NCI-H2171 treated with DMSO at 0.1 percent for 48 hours (cell line): ENCODE results near the gene GALNT5.
A peak's percentile ranks its signal among the peaks of the same experiment; 100 is the strongest.
"Not testable (repeated sequence)": the region's sequence is repeated elsewhere in the genome, so short reads cannot be mapped to it uniquely, and the experiment has no call there.

ENCODE experiments used
- DNase-seq: peaks from one replicate; lab custom pipeline; 2025; lab: John Stamatoyannopoulos, UW

Gene GALNT5

GRCh38 chr2:157327621-157328500, 70.4 kb downstream of the GALNT5 start:
- peak; percentile 84 for DNase-seq

DNA sequence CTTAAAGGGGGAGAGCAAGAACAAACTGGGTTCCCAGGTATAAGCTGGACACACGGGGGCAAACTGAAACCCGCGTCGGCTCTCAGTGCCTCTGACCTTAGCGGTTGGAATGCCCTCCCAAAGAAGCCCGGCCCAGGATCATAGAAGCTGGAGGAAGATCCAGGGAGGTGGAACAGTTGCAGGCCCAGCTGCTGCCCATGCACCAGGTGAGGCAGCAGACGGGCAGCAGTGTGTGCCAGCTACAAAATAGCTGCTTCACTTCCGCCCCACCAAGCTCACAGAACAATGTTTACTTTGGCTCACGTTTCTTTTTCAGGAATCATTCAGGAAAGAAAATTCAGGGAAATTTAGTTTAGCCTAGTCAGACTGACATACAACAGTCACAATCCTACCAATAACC, 72.0 kb downstream of the GALNT5 start:
- peak; percentile 93 for DNase-seq

GRCh38 chr2:157333304-157334047, 76.0 kb downstream of the GALNT5 start:
- peak; percentile 91 for DNase-seq

DNA sequence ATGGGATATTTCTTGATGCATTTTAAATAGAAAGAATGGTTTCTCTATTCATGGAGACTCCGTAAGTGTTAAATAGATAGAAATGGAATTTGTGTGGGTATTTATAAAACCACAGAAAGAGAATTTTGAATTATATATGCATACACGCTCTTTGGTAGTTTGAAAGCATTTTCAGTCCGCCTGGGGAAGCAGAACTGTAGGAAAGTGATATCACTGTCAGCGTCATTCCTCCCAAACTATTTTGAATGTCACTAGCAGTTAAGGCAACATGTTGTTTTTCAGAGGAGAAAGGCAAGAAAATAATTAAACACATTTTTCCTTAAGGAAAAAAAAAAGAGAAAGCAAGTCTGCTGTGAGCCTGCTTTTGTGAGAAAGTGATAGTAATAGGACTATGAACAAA, 76.8 kb downstream of the GALNT5 start:
- no peak for DNase-seq

GRCh38 chr2:157334797-157335196, 77.3 kb downstream of the GALNT5 start:
- DNase-seq, result no peak

- DNase-seq, result peak; percentile 32
Observed at GRCh38 chr2:157336137-157337010, 78.9 kb downstream of the GALNT5 start.

- peak; percentile 84 for DNase-seq
Observed at GRCh38 chr2:157337978-157338377, 80.5 kb downstream of the GALNT5 start.

DNA sequence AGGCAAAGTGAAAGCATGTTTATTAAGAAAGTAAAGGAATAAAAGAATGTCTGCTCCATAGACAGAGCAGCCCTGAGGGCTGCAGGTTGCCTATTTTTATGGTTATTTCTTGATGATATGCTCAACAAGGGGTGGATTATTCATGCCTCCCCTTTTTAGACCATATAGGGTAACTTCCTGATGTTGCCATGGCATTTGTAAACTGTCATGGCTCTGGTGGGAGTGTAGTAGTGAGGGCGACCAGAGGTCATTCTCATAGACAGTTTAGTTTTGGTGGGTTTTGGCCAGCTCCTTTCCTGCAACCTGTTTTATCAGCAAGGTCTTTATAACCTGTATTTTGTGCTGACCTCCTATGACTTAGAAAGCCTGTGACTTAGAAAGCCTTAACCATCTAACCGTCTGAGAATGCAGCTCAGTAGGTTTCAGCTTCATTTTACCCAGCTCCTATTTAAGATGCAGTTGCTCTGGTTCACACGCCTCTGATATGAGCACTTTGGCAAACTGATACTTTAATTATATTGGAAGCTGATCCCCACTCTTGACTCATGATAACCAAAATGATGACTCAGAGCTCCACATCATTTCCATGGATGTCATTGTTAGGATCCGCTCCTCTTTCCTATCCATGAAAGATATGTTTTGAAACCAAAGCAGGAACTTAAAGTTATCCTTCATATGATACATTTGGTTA, 82.6 kb downstream of the GALNT5 start:
- DNase-seq, result peak; percentile 67

DNA sequence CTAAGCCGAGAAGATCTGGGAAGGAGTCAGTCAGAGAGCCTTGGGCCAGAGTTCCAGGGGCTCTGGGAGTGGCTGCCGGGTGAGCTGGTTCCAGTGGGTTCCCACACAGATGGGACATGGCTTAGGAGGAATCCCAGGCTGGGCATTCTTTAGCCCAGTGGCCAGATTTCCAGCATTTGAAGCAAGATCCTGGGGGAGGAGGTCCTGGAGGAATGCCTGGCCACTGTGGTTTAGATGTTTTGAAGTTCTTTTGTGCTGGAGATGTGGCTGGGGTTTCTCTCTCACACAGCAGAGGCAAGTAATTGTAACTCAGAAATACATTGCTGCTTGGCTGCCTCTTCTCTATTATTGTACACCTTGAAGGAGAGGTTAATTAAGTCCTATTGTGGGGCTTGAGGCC, 83.9 kb downstream of the GALNT5 start:
- DNase-seq, result not testable (repeated sequence)

GRCh38 chr2:157345647-157346389, 88.3 kb downstream of the GALNT5 start:
- no peak for DNase-seq

DNA sequence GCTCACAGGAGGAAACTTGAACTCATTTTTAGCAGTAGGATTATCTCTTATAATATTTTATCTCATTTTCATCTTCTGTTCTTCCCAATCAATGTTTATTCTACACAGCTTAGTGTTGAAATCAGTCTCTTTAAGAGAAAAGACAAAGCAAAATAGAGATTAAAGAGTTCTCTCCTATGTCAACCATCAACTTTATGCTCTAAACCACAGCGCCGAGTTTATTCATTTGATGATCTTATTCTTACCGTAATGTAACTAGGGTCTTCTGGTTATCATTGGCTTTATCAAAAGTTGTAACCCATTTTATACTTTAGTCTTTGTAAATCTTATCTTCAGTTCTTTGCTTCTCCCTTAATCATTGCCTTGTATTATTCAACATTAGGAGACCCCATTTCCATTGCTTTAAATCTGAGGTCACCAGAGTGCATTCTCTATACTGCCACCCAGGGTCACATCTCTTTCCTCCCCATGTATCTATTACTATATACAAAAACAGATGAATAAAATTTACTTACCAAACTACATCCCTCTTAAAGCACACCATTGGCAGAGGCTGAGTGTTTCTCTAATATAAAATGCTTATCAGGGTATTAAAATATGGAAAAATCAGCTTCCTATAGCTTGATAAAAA, 90.9 kb downstream of the GALNT5 start:
- DNase-seq, result no peak

DNA sequence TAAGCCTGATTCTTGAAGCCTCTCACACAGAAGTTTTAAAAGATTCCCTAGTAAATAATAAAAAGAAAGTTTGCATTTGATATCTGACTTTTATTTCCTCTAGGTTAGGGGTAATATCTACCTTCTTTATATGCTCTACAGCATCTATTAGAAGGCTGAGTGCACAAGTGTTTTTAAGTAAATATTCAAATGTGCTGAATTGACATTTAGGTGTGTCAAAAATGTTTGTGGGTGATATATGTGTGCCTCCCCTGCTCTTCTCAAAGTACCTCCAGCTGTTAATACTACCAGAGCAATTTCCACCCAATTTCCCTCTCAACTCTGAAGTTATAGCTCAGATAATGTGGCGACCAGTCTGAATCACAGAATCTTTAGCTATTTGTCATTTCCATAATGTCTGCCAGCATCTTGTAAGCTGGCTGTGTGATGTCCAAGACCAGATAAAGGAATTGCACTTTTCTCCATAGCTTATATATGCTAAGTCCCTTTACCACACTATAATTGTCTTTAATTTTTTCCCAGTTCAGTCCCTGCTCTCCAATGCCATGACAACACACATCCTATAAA, 92.5 kb downstream of the GALNT5 start:
- DNase-seq, result no peak

GRCh38 chr2:157355618-157356017, 98.1 kb downstream of the GALNT5 start:
- DNase-seq, result no peak

DNA sequence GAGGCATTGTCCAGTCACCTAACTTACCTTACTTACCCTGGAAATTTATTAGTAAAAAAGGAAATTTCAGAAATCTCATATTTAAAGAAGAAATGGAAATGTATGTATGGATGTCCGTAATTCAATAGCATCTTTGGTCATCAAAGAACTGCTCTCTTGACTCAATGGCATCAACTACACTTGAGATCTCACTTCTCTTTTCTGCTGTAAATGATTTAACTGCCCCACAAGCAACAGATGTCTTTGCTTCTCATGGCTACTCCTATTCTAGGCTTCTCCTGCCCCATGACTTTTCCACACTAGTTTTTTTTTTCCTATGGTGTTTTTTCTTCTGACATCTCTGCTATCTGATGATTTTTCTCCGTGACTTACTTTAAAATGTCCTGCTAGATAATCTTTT, 102.1 kb downstream of the GALNT5 start:
- no peak for DNase-seq

GRCh38 chr2:157361526-157361925, 104.0 kb downstream of the GALNT5 start:
- no peak for DNase-seq

- DNase-seq, result no peak
Observed at GRCh38 chr2:157362627-157363026, 105.1 kb downstream of the GALNT5 start.

- DNase-seq, result no peak
Observed at GRCh38 chr2:157363612-157364101, 106.2 kb downstream of the GALNT5 start.
